Activated CD4-positive, alpha-beta T cell treated with anti-CD3 and anti-CD28 coated beads, Interleukin-10, Interleukin-2, amounts not matched to agents 100 ng/mL and 50 ng/mL, durations not matched to agents 16 hours and 8 hours (primary cell): ENCODE measurements around the gene PANX2.
"Not testable (repeated sequence)": the region's sequence is repeated elsewhere in the genome, so short reads cannot be mapped to it uniquely, and the experiment has no call there.

ENCODE experiments used
- DNase-seq: peaks from one replicate; pipeline ENCODE4 v3.0.0-alpha.2; 2020

The PANX2 gene

GRCh38 chr22:50148991-50149721 lies 21.4 kb upstream of the PANX2 start:
- peak; percentile 79 for DNase-seq

- DNase-seq, result no peak
Measured at GRCh38 chr22:50150161-50151129, 20.1 kb upstream of the PANX2 start.

- no peak for DNase-seq
Measured at GRCh38 chr22:50151571-50152537, 18.7 kb upstream of the PANX2 start.

GRCh38 chr22:50153056-50153755 lies 17.3 kb upstream of the PANX2 start:
- no peak for DNase-seq

- DNase-seq, result no peak
Measured at GRCh38 chr22:50153756-50154140, 16.8 kb upstream of the PANX2 start.

- no peak for DNase-seq
Measured at GRCh38 chr22:50157709-50158375, 12.7 kb upstream of the PANX2 start.

- DNase-seq, result no peak
Measured at GRCh38 chr22:50160947-50161346, 9.6 kb upstream of the PANX2 start.

GRCh38 chr22:50161508-50162390 lies 8.8 kb upstream of the PANX2 start:
- no peak for DNase-seq

GRCh38 chr22:50162391-50162956 lies 8.1 kb upstream of the PANX2 start:
- no peak for DNase-seq

GRCh38 chr22:50165436-50166123 lies 5.0 kb upstream of the PANX2 start:
- no peak for DNase-seq

GRCh38 chr22:50167689-50168489 lies 2.6 kb upstream of the PANX2 start:
- no peak for DNase-seq

- not testable (repeated sequence) for DNase-seq
Measured at GRCh38 chr22:50168490-50169180, 1.9 kb upstream of the PANX2 start.

GRCh38 chr22:50169181-50169759 lies 1.3 kb upstream of the PANX2 start:
- no peak for DNase-seq

GRCh38 chr22:50169774-50170341 lies 673 bp upstream of the PANX2 start:
- DNase-seq, result peak; percentile 76

GRCh38 chr22:50171319-50171964 lies 911 bp downstream of the PANX2 start:
- DNase-seq, result no peak

GRCh38 chr22:50171965-50172421 lies 1.5 kb downstream of the PANX2 start:
- DNase-seq, result no peak
